Measurements from ENCODE around the gene RPL28. TPM values are rescaled to one million over a fixed set of nuclear protein-coding genes. Genes with fewer than 3 reads are reported as not detected.

The RPL28 gene
- total RNA-seq, 2 experiments from 2014 or later: 2,948 to 3,082 TPM

DNA sequence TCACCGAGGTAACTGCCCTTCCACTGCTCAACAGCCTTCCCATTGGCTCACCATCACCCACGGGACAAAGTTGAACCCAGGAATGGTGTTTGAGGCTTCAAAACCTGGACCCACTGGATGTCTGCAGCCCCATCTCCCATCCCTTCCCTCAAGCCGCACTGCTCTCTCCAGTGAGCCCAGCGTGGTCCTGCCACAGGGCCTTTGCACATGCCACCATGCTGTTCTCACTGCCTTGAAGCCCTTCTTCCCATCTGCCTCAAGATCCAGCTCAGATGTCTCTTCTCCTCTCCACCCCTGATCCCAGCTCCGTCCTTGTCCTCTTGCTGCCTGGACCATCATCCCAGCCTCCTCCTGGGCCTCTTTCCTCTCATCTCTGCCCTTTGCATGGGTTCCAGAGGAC lies 53.3 kb downstream of the RPL28 start:
- H3K9me3 Mint-ChIP-seq (ENCODE audit: insufficient read depth): no peaks in the 10 kb centered on the region

GRCh38 chr19:55440411-55441105 lies 54.8 kb downstream of the RPL28 start:
- ChIA-PET POLR2A (interaction anchor here (0.5 kb wide), 1 partner anchor 57 kb away, joined by 4 read pairs; no protein-coding TSS in a partner anchor), CTCF (interaction anchor here (1.2 to 2.2 kb wide), 2 partner anchors 13 to 63 kb away, joined by 4 to 5 read pairs; no protein-coding TSS in a partner anchor)
- no peaks in the 10 kb centered on the region for H3K9me3 Mint-ChIP-seq (ENCODE audit: insufficient read depth)
- H3K27me3 Mint-ChIP-seq (ENCODE audit: low read depth): peaks cover 62% of the 10 kb centered on the region
- peak overlapping the region; percentile 12 for H3K27ac Mint-ChIP-seq
- DNase-seq (no peak), ATAC-seq (no peak)
- no peak overlapping the region for H3K4me3 Mint-ChIP-seq
- peaks cover 12% of the 10 kb centered on the region for H3K4me1 Mint-ChIP-seq (ENCODE audit: low read depth)
- peaks cover 3% of the 10 kb centered on the region for H3K36me3 Mint-ChIP-seq (ENCODE audit: low read depth)

More for the DNA sequence above, 53.3 kb downstream of the RPL28 start:
- DNase-seq (no peak), ATAC-seq (no peak)
- H3K27ac Mint-ChIP-seq: no peak overlapping the region
- peaks cover 52% of the 10 kb centered on the region for H3K27me3 Mint-ChIP-seq (ENCODE audit: low read depth)
- ChIA-PET POLR2A (no interaction called here), CTCF (no interaction called here)
- H3K36me3 Mint-ChIP-seq (ENCODE audit: low read depth): peaks cover 3% of the 10 kb centered on the region
- no peak overlapping the region for H3K4me3 Mint-ChIP-seq
- H3K4me1 Mint-ChIP-seq (ENCODE audit: low read depth): peaks cover 12% of the 10 kb centered on the region

- peaks cover 3% of the 10 kb centered on the region for H3K36me3 Mint-ChIP-seq (ENCODE audit: low read depth)
- H3K9me3 Mint-ChIP-seq (ENCODE audit: insufficient read depth): no peaks in the 10 kb centered on the region
- CTCF ChIA-PET: interaction anchor here (1.2 to 2.2 kb wide), 2 partner anchors 12 to 63 kb away, joined by 4 to 5 read pairs; no protein-coding TSS in a partner anchor
- peak overlapping the region; percentile 1 for H3K4me3 Mint-ChIP-seq
- DNase-seq (no peak), ATAC-seq (no peak)
- H3K4me1 Mint-ChIP-seq (ENCODE audit: low read depth): peaks cover 12% of the 10 kb centered on the region
- H3K27me3 Mint-ChIP-seq (ENCODE audit: low read depth): peaks cover 64% of the 10 kb centered on the region
- POLR2A ChIA-PET: no interaction called here
- H3K27ac Mint-ChIP-seq: peak overlapping the region; percentile 2
Measured at GRCh38 chr19:55441319-55441691, 55.6 kb downstream of the RPL28 start.

DNA sequence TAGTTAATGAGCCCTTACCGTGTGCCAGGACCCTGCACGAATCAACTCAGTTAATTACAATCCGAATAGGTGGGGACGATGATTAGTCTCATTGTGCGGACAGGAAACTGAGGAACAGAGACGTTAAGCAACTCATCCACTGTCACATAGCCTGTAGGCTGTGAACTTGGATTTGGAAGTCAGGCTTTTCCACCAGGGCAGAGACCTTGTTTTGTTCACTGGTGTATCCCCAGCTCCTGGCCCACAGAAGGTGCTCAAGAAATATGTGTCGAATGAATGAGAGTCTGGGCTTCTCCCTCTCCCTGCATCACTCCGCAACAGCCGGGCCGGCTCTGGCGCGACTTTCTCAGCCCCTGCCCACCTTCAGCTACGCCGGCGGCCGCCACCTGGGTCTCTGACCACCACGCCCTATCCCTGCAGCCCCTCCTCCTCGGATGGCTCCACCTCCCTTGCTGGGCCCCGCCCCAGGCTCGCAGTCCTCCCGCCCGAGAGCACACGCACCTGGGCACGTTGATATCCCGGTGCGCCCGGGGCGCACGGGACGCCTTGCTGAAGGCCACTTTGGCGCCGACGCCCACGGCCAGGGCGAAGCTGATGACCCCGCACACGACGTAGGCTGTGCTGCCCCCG lies 56.1 kb downstream of the RPL28 start:
- H3K4me3 Mint-ChIP-seq: no peak overlapping the region
- no peak for DNase-seq
- H3K9me3 Mint-ChIP-seq (ENCODE audit: insufficient read depth): no peaks in the 10 kb centered on the region
- peaks cover 12% of the 10 kb centered on the region for H3K4me1 Mint-ChIP-seq (ENCODE audit: low read depth)
- ATAC-seq: no peak
- peaks cover 61% of the 10 kb centered on the region for H3K27me3 Mint-ChIP-seq (ENCODE audit: low read depth)
- POLR2A ChIA-PET: no interaction called here
- CTCF ChIA-PET: interaction anchor here (1.2 to 2.2 kb wide), 2 partner anchors 12 to 62 kb away, joined by 4 to 5 read pairs; no protein-coding TSS in a partner anchor
- H3K36me3 Mint-ChIP-seq (ENCODE audit: low read depth): peaks cover 3% of the 10 kb centered on the region
- peak overlapping the region; percentile 2 for H3K27ac Mint-ChIP-seq

DNA sequence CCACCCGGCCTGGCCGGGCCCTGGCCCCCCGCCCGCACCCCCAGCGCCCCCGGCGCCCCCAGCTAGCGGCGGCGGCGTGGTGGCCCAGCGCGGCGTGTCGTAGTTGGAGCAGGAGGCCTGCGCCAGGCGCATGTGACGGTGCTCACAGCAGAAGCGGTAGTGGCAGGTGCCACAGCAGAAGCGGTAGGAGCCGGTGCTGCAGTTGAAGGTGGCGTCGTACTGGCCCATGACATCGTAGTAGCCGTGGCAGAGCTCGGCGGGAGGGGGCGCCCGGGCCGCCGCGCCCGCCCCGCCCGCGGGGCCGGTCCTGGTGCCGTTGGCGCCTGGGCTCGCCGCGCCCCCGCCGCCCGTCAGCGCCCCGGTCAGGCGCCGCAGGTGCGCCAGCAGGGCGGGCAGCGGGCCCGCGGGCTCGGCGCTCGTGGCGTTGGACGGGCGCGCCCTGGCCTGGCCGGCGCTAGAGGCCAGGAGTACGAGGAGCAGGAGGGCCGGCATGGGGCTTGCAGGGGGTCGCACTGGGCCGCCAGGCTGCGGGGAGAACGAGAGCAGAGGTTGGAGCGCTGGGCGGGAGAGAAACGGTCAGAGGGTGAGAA lies 56.7 kb downstream of the RPL28 start:
- POLR2A ChIA-PET: no interaction called here
- Mint-ChIP-seq H3K4me1 (ENCODE audit: low read depth) (peaks cover 12% of the 10 kb centered on the region), H3K27ac (no peak overlapping the region), H3K9me3 (ENCODE audit: insufficient read depth) (no peaks in the 10 kb centered on the region), H3K36me3 (ENCODE audit: low read depth) (peaks cover 3% of the 10 kb centered on the region), H3K27me3 (ENCODE audit: low read depth) (peaks cover 56% of the 10 kb centered on the region), H3K4me3 (no peak overlapping the region)
- DNase-seq (no peak), ATAC-seq (peak; percentile 13)
- CTCF ChIA-PET: interaction anchor here (2.2 kb wide), 1 partner anchor 11 kb away, joined by 4 read pairs; no protein-coding TSS in a partner anchor

DNA sequence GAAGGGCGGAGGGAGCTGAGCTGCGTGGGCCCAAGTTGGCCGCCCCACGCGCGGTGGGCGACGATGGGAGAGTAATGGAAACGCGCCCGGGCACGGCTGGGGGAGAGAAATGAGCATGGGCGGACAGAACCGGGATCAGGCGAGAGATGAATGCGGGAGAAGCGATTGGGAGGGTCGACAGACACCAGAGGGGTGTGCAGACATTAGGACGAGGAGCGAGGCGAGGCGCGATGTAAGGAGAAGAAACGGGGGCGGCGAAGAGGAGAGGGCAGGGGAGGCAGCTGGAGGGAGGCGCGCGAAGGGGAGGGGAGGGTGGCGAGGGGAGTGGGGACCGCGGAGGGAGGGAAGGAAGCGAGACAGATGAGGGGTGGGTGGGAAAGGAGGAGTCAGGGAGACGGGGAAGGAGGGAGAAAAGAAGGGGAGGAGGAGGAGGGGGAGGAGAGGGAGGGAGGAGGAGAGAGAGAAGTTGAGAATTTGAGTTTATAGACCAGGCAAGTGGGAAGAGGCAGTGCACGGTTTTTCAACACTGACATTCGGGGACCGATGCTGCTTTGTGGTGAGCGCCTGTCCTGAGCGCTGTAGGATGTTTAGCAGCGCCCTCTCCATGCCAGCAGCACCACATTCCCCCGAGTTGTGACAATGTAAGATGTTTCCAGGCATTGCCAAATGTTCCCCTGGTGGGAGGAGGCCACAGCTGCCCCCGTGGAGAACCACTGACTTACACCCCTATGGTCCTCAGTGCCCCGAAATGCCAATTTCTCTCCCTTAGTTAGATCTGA lies 57.5 kb downstream of the RPL28 start, which contains the start of gene SHISA7:
Gene SHISA7 (minus strand): TSS at position 256 of the 779 bp plus-strand sequence. CDS start 437 bp downstream, outside the sequence.
- no peak within 1 kb of the TSS for H3K4me3 Mint-ChIP-seq
- H3K36me3 Mint-ChIP-seq (ENCODE audit: low read depth): peaks cover 3% of the 10 kb centered on the region
- peaks cover 12% of the 10 kb centered on the region for H3K4me1 Mint-ChIP-seq (ENCODE audit: low read depth)
- H3K27me3 Mint-ChIP-seq (ENCODE audit: low read depth): peaks cover 56% of the 10 kb centered on the region
- no peak for DNase-seq
- H3K27ac Mint-ChIP-seq: peak within 1 kb of the TSS; percentile 52
- POLR2A ChIA-PET: interaction anchor here (0.9 kb wide), 1 partner anchor 36 kb away, joined by 3 read pairs; no protein-coding TSS in a partner anchor
- ATAC-seq: no peak
- H3K9me3 Mint-ChIP-seq (ENCODE audit: insufficient read depth): no peaks in the 10 kb centered on the region
- CTCF ChIA-PET: no interaction called here

- DNase-seq (no peak), ATAC-seq (no peak)
- ChIA-PET CTCF (interaction anchor here (1.0 kb wide), 1 partner anchor 61 kb away, joined by 3 read pairs; no protein-coding TSS in a partner anchor), POLR2A (interaction anchor here (0.9 kb wide), 1 partner anchor 37 kb away, joined by 3 read pairs; no protein-coding TSS in a partner anchor)
- Mint-ChIP-seq H3K36me3 (ENCODE audit: low read depth) (peaks cover 3% of the 10 kb centered on the region), H3K4me1 (ENCODE audit: low read depth) (peaks cover 12% of the 10 kb centered on the region), H3K9me3 (ENCODE audit: insufficient read depth) (no peaks in the 10 kb centered on the region), H3K27ac (no peak overlapping the region), H3K27me3 (ENCODE audit: low read depth) (peaks cover 54% of the 10 kb centered on the region), H3K4me3 (no peak overlapping the region)
Measured at GRCh38 chr19:55443824-55444480, 58.2 kb downstream of the RPL28 start.

- Mint-ChIP-seq H3K4me1 (ENCODE audit: low read depth) (peaks cover 12% of the 10 kb centered on the region), H3K9me3 (ENCODE audit: insufficient read depth) (no peaks in the 10 kb centered on the region), H3K27ac (no peak overlapping the region), H3K36me3 (ENCODE audit: low read depth) (peaks cover 3% of the 10 kb centered on the region), H3K4me3 (no peak overlapping the region), H3K27me3 (ENCODE audit: low read depth) (peaks cover 48% of the 10 kb centered on the region)
- ChIA-PET CTCF (interaction anchor here (1.0 to 1.4 kb wide), 2 partner anchors 26 to 60 kb away, joined by 3 to 4 read pairs; no protein-coding TSS in a partner anchor), POLR2A (no interaction called here)
- DNase-seq: no peak
- no peak for ATAC-seq
Measured at GRCh38 chr19:55444646-55445045, 58.9 kb downstream of the RPL28 start.

- Mint-ChIP-seq H3K4me1 (ENCODE audit: low read depth) (peaks cover 8% of the 10 kb centered on the region), H3K36me3 (ENCODE audit: low read depth) (peaks cover 3% of the 10 kb centered on the region), H3K27me3 (ENCODE audit: low read depth) (peaks cover 50% of the 10 kb centered on the region), H3K27ac (no peak overlapping the region), H3K4me3 (no peak overlapping the region), H3K9me3 (ENCODE audit: insufficient read depth) (no peaks in the 10 kb centered on the region)
- ChIA-PET CTCF (interaction anchor here (1.3 to 1.4 kb wide), 2 partner anchors 28 to 305 kb away, joined by 3 to 4 read pairs; no protein-coding TSS in a partner anchor), POLR2A (no interaction called here)
- DNase-seq (no peak), ATAC-seq (no peak)
Measured at GRCh38 chr19:55446060-55446459, 60.3 kb downstream of the RPL28 start.

GRCh38 chr19:55447421-55448174 lies 61.9 kb downstream of the RPL28 start:
- ATAC-seq: peak; percentile 65
- H3K27me3 Mint-ChIP-seq (ENCODE audit: low read depth): peaks cover 44% of the 10 kb centered on the region
- ChIA-PET CTCF (interaction anchor here (0.6 kb wide), 1 partner anchor 11 kb away, joined by 3 read pairs; no protein-coding TSS in a partner anchor), POLR2A (no interaction called here)
- no peak overlapping the region for H3K4me3 Mint-ChIP-seq
- H3K9me3 Mint-ChIP-seq (ENCODE audit: insufficient read depth): no peaks in the 10 kb centered on the region
- DNase-seq: no peak
- no peak overlapping the region for H3K27ac Mint-ChIP-seq
- H3K4me1 Mint-ChIP-seq (ENCODE audit: low read depth): peaks cover 3% of the 10 kb centered on the region
- H3K36me3 Mint-ChIP-seq (ENCODE audit: low read depth): no peaks in the 10 kb centered on the region

Measured in activated CD8-positive, alpha-beta T cell treated with anti-CD3 and anti-CD28 coated beads, Interleukin-2, amount 10 ng/mL, durations not matched to agents 7 days and 5 days (primary cell).